A549 (cell line): ENCODE data around the gene STAT2. TPM values are rescaled to one million over a fixed set of nuclear protein-coding genes. Genes with fewer than 3 reads are reported as not detected.

Source experiments
- ATAC-seq, 2 experiments: fragments of 200-7000 bp in 1 of 2; fragments of >200 bp in 1 of 2; cut with Nextera tagmentation in 1 of 2; cut with Tn5 transposase in 1 of 2; 3 replicates each; pipeline versions ENCODE4 v1.8.0 to v1.9.1; 2018 to 2020; ENCODE audit warnings: mild to moderate bottlenecking in 1 of 2, moderate library complexity in 1 of 2
- CTCF ChIA-PET: fragments of 300-600 bp; sonication (Branson Sonifier 250); formaldehyde crosslinking; extraction: SDS; loops from one replicate; lab custom pipeline; 2021; ENCODE audit warnings: antibody characterized with exemption, inconsistent platforms; lab: Yijun Ruan, JAX
- POLR2A ChIA-PET: fragments of 350-600 bp; formaldehyde crosslinking; extraction: SDS; loops from one replicate; lab custom pipeline; 2021; ENCODE audit warnings: antibody characterized with exemption, inconsistent platforms; lab: Yijun Ruan, JAX
- DNase-seq, 2 experiments: peaks; one replicate each; pipeline versions ENCODE4 v3.0.0 to v3.0.0-alpha.2; 2011 to 2016; ENCODE audit warnings: low read depth in 1 of 2, low spot score in 1 of 2
- FAIRE-seq: peaks from 2 replicates; lab custom pipeline; 2011; peaks lifted over from hg19 to GRCh38; lab: Jason Lieb, UNC
- H3K27ac ChIP-seq, 2 experiments: fragments of >200 bp; sonication (Bioruptor Twin); formaldehyde crosslinking; 3 replicates each; pipeline ENCODE4 v1.5.1; 2016 to 2017
- H3K4me1 ChIP-seq: fragments of >200 bp; sonication (Bioruptor Twin); formaldehyde crosslinking; 3 replicates; pipeline ENCODE4 v1.6.1; 2016
- H3K4me2 ChIP-seq: fragments of >200 bp; sonication (Bioruptor Twin); formaldehyde crosslinking; 3 replicates; pipeline ENCODE4 v1.6.1; 2016
- H3K4me3 ChIP-seq: fragments of >200 bp; sonication (Bioruptor Twin); formaldehyde crosslinking; 3 replicates; pipeline ENCODE4 v1.5.1; 2016
- H3K9me3 ChIP-seq: fragments of >200 bp; sonication (Bioruptor Twin); formaldehyde crosslinking; 3 replicates; pipeline ENCODE4 v1.6.1; 2016
- ATOH8 ChIP-seq: fragments of 250-450 bp; sonication (Bioruptor Pico); IDR thresholded peaks from 2 replicates; pipeline ENCODE4 v1.5.0; 2020; ENCODE audit warnings: low read depth, mild to moderate bottlenecking, moderate library complexity
- BHLHE40 ChIP-seq: IDR thresholded peaks from 2 replicates; pipeline ENCODE4 v1.6.1; 2012; ENCODE audit warnings: low read depth, low read length, inconsistent platforms
- CHD2 ChIP-seq: fragments of 150-350 bp; IDR thresholded peaks from 2 replicates; pipeline ENCODE4 v1.6.1; 2014; ENCODE audit warnings: low read length; ENCODE audit not compliant: partially characterized antibody
- CHD4 ChIP-seq: fragments of 200-600 bp; sonication (generic); IDR thresholded peaks from 2 replicates; pipeline ENCODE4 v1.6.1; 2016; ENCODE audit warnings: antibody characterized with exemption, mild to moderate bottlenecking, borderline replicate concordance
- CTCF ChIP-seq: fragments of >200 bp; sonication (Bioruptor Twin); formaldehyde crosslinking; IDR thresholded peaks from 3 replicates; pipeline ENCODE4 v1.5.1; 2016
- E2F6 ChIP-seq: IDR thresholded peaks from 2 replicates; pipeline ENCODE4 v1.6.1; 2012; ENCODE audit warnings: low read depth, borderline replicate concordance
- ELK1 ChIP-seq: fragments of 150-350 bp; IDR thresholded peaks from 2 replicates; pipeline ENCODE4 v1.6.1; 2014; ENCODE audit warnings: low read depth, mild to moderate bottlenecking, low read length
- EP300 ChIP-seq, 2 experiments: fragments of >200 bp; sonication (Bioruptor Twin); formaldehyde crosslinking; IDR thresholded peaks; 2 replicates in 1 of 2; 3 replicates in 1 of 2; pipeline ENCODE4 v1.6.1; 2016 to 2017
- FOSB ChIP-seq: fragments of 250-450 bp; sonication (Bioruptor Pico); IDR thresholded peaks from 2 replicates; pipeline ENCODE4 v1.5.0; 2020; ENCODE audit warnings: mild to moderate bottlenecking, moderate library complexity
- HES2 ChIP-seq: fragments of >200 bp; sonication (Bioruptor Twin); formaldehyde crosslinking; IDR thresholded peaks from 2 replicates; pipeline ENCODE4 v1.6.1; 2016
- HEYL ChIP-seq: fragments of 250-450 bp; sonication (Bioruptor Pico); IDR thresholded peaks from 2 replicates; pipeline ENCODE4 v1.8.0; 2021; ENCODE audit warnings: mild to moderate bottlenecking, moderate library complexity
- HMGXB4 ChIP-seq: fragments of 250-450 bp; sonication (Bioruptor Pico); IDR thresholded peaks from 2 replicates; pipeline ENCODE4 v1.5.0; 2021; ENCODE audit warnings: mild to moderate bottlenecking, moderate library complexity, borderline replicate concordance
- HOXA7 ChIP-seq: fragments of 250-450 bp; sonication (Bioruptor Pico); IDR thresholded peaks from 2 replicates; pipeline ENCODE4 v1.5.0; 2020; ENCODE audit warnings: mild to moderate bottlenecking, moderate library complexity
- HOXB13 ChIP-seq: fragments of 250-450 bp; sonication (Bioruptor Pico); IDR thresholded peaks from 2 replicates; pipeline ENCODE4 v1.5.0; 2020; ENCODE audit warnings: low read depth, mild to moderate bottlenecking, moderate library complexity
- HOXB5 ChIP-seq: fragments of 250-450 bp; sonication (Bioruptor Pico); IDR thresholded peaks from 2 replicates; pipeline ENCODE4 v1.5.0; 2020; ENCODE audit warnings: mild to moderate bottlenecking, moderate library complexity
- JUN ChIP-seq, 2 experiments: fragments of >200 bp; sonication (Bioruptor Twin); formaldehyde crosslinking; IDR thresholded peaks; 2 replicates in 1 of 2; 3 replicates in 1 of 2; pipeline ENCODE4 v1.6.1; 2016 to 2017
- JUNB ChIP-seq: fragments of >200 bp; sonication (Bioruptor Twin); formaldehyde crosslinking; IDR thresholded peaks from 2 replicates; pipeline ENCODE4 v1.6.1; 2016
- KDM1A ChIP-seq: fragments of 200-600 bp; sonication (generic); IDR thresholded peaks from 2 replicates; pipeline ENCODE4 v1.6.1; 2016; ENCODE audit warnings: low read depth, mild to moderate bottlenecking
- MAX ChIP-seq: IDR thresholded peaks from 2 replicates; pipeline ENCODE4 v1.6.1; 2012
- MAZ ChIP-seq: fragments of 150-350 bp; IDR thresholded peaks from 2 replicates; pipeline ENCODE4 v1.6.1; 2014; ENCODE audit warnings: antibody characterized with exemption, low read depth, low read length, borderline replicate concordance
- NFE2L2 ChIP-seq: fragments of 150-350 bp; conservative IDR thresholded peaks from 2 replicates; pipeline ENCODE4 v1.6.1; 2014; ENCODE audit warnings: low read length
- NR3C1 ChIP-seq: fragments of >200 bp; sonication (Bioruptor Twin); formaldehyde crosslinking; IDR thresholded peaks from 3 replicates; pipeline ENCODE4 v1.6.1; 2017
- PBX3 ChIP-seq: IDR thresholded peaks from 2 replicates; pipeline ENCODE4 v1.6.1; 2012
- RAD21 ChIP-seq, 2 experiments: fragments of >200 bp in 1 of 2; sonication (Bioruptor Twin) in 1 of 2; formaldehyde crosslinking in 1 of 2; IDR thresholded peaks in 1 of 2; conservative IDR thresholded peaks in 1 of 2; 2 replicates in 1 of 2; 3 replicates in 1 of 2; pipeline ENCODE4 v1.6.1; 2012 to 2018; ENCODE audit warnings: inconsistent platforms in 1 of 2
- RCOR1 ChIP-seq: fragments of 150-350 bp; IDR thresholded peaks from 2 replicates; pipeline ENCODE4 v1.6.1; 2014; ENCODE audit warnings: antibody characterized with exemption, low read length, low read depth
- RNF2 ChIP-seq: fragments of 200-600 bp; sonication (generic); IDR thresholded peaks from 2 replicates; pipeline ENCODE4 v1.6.1; 2016; ENCODE audit warnings: low read depth, mild to moderate bottlenecking, antibody characterized with exemption, moderate library complexity, borderline replicate concordance
- SREBF2 ChIP-seq: fragments of 450-650 bp; IDR thresholded peaks from 2 replicates; pipeline ENCODE4 v1.6.1; 2014; ENCODE audit warnings: mild to moderate bottlenecking, moderate library complexity
- TP53 ChIP-seq: fragments of 250-450 bp; sonication (Bioruptor Pico); IDR thresholded peaks from 2 replicates; pipeline ENCODE4 v1.5.0; 2021; ENCODE audit warnings: mild to moderate bottlenecking, moderate library complexity
- ZC3H11A ChIP-seq: fragments of 450-650 bp; IDR thresholded peaks from 2 replicates; pipeline ENCODE4 v1.6.1; 2014; ENCODE audit warnings: antibody characterized with exemption, mild to moderate bottlenecking
- WGBS: methylation state at CpG from one replicate; pipeline ENCODE4 v1.1.6; 2017; ENCODE audit errors: missing lambda C conversion rate; 5-methylcytosine and 5-hydroxymethylcytosine counted together
- polyA plus RNA-seq, 4 experiments: library from polyadenylated mRNA; depleted of rRNA in 3 of 4; stranded (reverse); fragments of >200 nt; fragmentation: RNase III in 1 of 4; extraction: RNeasy Plus Mini Kit Qiagen cat#74134 plus additional on column Dnase treatment in 1 of 4; gene quantifications; 2 replicates in 3 of 4; 3 replicates in 1 of 4; pipeline ENCODE4 v1.2.3, GENCODE V29; 2011 to 2017

The STAT2 gene
- polyA plus RNA-seq, 2 of the 4 experiments (the other 2 are of a cell fraction) = 22.2 to 29.5 TPM

GRCh38 chr12:56374726-56375597 is 15.1 kb upstream of the STAT2 start:
- Histone ChIP-seq H3K4me1 (no peaks in the 10 kb centered on the region), H3K4me2 (no peak overlapping the region), H3K27ac (no peak overlapping the region)
- POLR2A ChIA-PET = no interaction called here
- ATAC-seq (no peak), FAIRE-seq (no peak)
- TF ChIP-seq ZC3H11A (no peak), NR3C1 (no peak), PBX3 (no peak), FOSB (CRISPR knock-in tag) (no peak), HEYL (CRISPR knock-in tag) (no peak), CHD4 (no peak), BHLHE40 (no peak), ELK1 (no peak), HOXB5 (no peak), HMGXB4 (CRISPR knock-in tag) (no peak), RCOR1 (no peak), EP300 (IDR thresholded peaks at IDR 0.05) (no peak), SREBF2 (no peak), ATOH8 (no peak), KDM1A (no peak), HOXB13 (CRISPR knock-in tag) (no peak), HOXA7 (no peak), TP53 (CRISPR knock-in tag) (no peak), HES2 (no peak), RNF2 (no peak)
- TF ChIP-seq, all 56 proteins: peak for 0
- Histone ChIP-seq H3K4me3 (no peak overlapping the region), H3K9me3 (peaks cover 8% of the 10 kb centered on the region; the same call in 1 of the 3 replicates)
- 68% methylated on average over 7 of the region's 7 CpGs for WGBS
- CTCF ChIA-PET = interaction anchor here (1.3 kb wide), 1 partner anchor 89 kb away, joined by 4 read pairs; no protein-coding TSS in a partner anchor
- no peak for DNase-seq

GRCh38 chr12:56373515-56373914 is 13.6 kb upstream of the STAT2 start:
- Histone ChIP-seq H3K4me1 (no peaks in the 10 kb centered on the region), H3K9me3 (peaks cover 8% of the 10 kb centered on the region; the same call in 1 of the 3 replicates), H3K4me2 (no peak overlapping the region), H3K27ac (no peak overlapping the region), H3K4me3 (no peak overlapping the region)
- CTCF ChIA-PET = interaction anchor here (0.7 kb wide), 1 partner anchor 26 kb away, joined by 3 read pairs; no protein-coding TSS in a partner anchor
- no peak for DNase-seq
- no peak for ATAC-seq
- FAIRE-seq = no peak
- POLR2A ChIA-PET = no interaction called here
- WGBS = 87% methylated on average over 1 of the region's 1 CpG
- TF ChIP-seq MAX (no peak), MAZ (no peak), JUN (IDR thresholded peaks at IDR 0.05) (no peak), JUNB (no peak), RAD21 (conservative IDR thresholded peaks at IDR 0.05 in 1 of 2, IDR thresholded peaks at IDR 0.05 in 1 of 2) (no peak), NFE2L2 (no peak), E2F6 (no peak), CTCF (no peak), CHD2 (no peak)
